GM04503 (cell line): ENCODE results near the gene PFKFB2.

Experiments
- DNase-seq: peaks from one replicate; pipeline ENCODE4 v3.0.0-alpha.2; 2012; ENCODE audit warnings: low read depth

PFKFB2 gene

GRCh38 chr1:207052911-207053769 lies at the start of gene PFKFB2:
TSS of gene PFKFB2 (plus strand) at chr1:207053275. CDS start at chr1:207054718, 1,443 bp downstream.
- DNase-seq = peak; percentile 57

- no peak for DNase-seq
Measured at GRCh38 chr1:207004931-207005830, 47.9 kb upstream of the PFKFB2 start.

GRCh38 chr1:207006083-207006482 lies 47.0 kb upstream of the PFKFB2 start:
- no peak for DNase-seq

- DNase-seq = no peak
Measured at GRCh38 chr1:207006914-207007313, 46.2 kb upstream of the PFKFB2 start.

- peak; percentile 94 for DNase-seq
Measured at GRCh38 chr1:207007352-207008033, 45.6 kb upstream of the PFKFB2 start.

GRCh38 chr1:207009182-207009850 lies 43.8 kb upstream of the PFKFB2 start:
- no peak for DNase-seq

GRCh38 chr1:207009945-207010344 lies 43.1 kb upstream of the PFKFB2 start:
- no peak for DNase-seq

GRCh38 chr1:207010726-207011125 lies 42.3 kb upstream of the PFKFB2 start:
- DNase-seq = no peak

- no peak for DNase-seq
Measured at GRCh38 chr1:207013321-207014085, 39.6 kb upstream of the PFKFB2 start.

GRCh38 chr1:207014728-207015127 lies 38.3 kb upstream of the PFKFB2 start:
- no peak for DNase-seq

GRCh38 chr1:207015791-207016190 lies 37.3 kb upstream of the PFKFB2 start:
- no peak for DNase-seq

GRCh38 chr1:207017615-207018559 lies 35.2 kb upstream of the PFKFB2 start:
- DNase-seq = no peak

- no peak for DNase-seq
Measured at GRCh38 chr1:207018707-207019106, 34.4 kb upstream of the PFKFB2 start.

- no peak for DNase-seq
Measured at GRCh38 chr1:207019161-207019560, 33.9 kb upstream of the PFKFB2 start.

- no peak for DNase-seq
Measured at GRCh38 chr1:207019661-207020060, 33.4 kb upstream of the PFKFB2 start.

GRCh38 chr1:207020065-207020708 lies 32.9 kb upstream of the PFKFB2 start:
- DNase-seq = no peak

- no peak for DNase-seq
Measured at GRCh38 chr1:207020709-207021107, 32.4 kb upstream of the PFKFB2 start.

GRCh38 chr1:207021139-207021861 lies 31.8 kb upstream of the PFKFB2 start:
- DNase-seq = no peak
